Measurements from ENCODE around the gene GLDN. TPM values are rescaled to one million over a fixed set of nuclear protein-coding genes. Genes with fewer than 3 reads are reported as not detected.

GLDN gene
- total and polyA plus RNA-seq, 2 experiments from 2014 or later = 0.32 to 1.2 TPM

GRCh38 chr15:51369451-51369761, 28.0 kb downstream of the GLDN start (continued):
- TF ChIP-seq ZNF462 (CRISPR knock-in tag; IDR thresholded peaks at IDR 0.05) = no peak
- TF ChIP-seq ZNF114 (CRISPR knock-in tag; IDR thresholded peaks at IDR 0.05) = no peak
- TF ChIP-seq JUNB (IDR thresholded peaks at IDR 0.05; ENCODE audit: unreplicated experiment) = no peak
- TF ChIP-seq STAT1 (IDR thresholded peaks at IDR 0.05; ENCODE audit: unreplicated experiment) = no peak

- Histone ChIP-seq H2AFZ (no peak overlapping the region), H3F3A (replicated peaks; ENCODE audit: low read depth) (no peaks in the 10 kb centered on the region), H3K27ac (ENCODE audit: low read depth) (no peak overlapping the region), H3K4me1 (ENCODE audit: insufficient read depth) (no peaks in the 10 kb centered on the region), H3K79me2 (replicated peaks; ENCODE audit: insufficient read depth) (no peaks in the 10 kb centered on the region), H3K9me2 (ENCODE audit: insufficient read depth) (no peaks in the 10 kb centered on the region), H4K20me1 (replicated peaks; ENCODE audit: insufficient read depth) (no peaks in the 10 kb centered on the region), H3K27me3 (ENCODE audit: insufficient read depth) (no peaks in the 10 kb centered on the region), H3K4me2 (no peak overlapping the region), H3K36me3 (ENCODE audit: insufficient read depth) (no peaks in the 10 kb centered on the region), H3K4me3 (no peak overlapping the region)
- peaks cover 5% of the 10 kb centered on the region; the same call in 1 of the 3 replicates for H3K4me1 Mint-ChIP-seq
- no peaks in the 10 kb centered on the region for H3K27me3 Mint-ChIP-seq (ENCODE audit: insufficient read depth, low read depth, poor library complexity)
- no peaks in the 10 kb centered on the region for H3K9me3 Mint-ChIP-seq
- H3K36me3 Mint-ChIP-seq (ENCODE audit: low read depth) = no peaks in the 10 kb centered on the region
- no peak overlapping the region for H3K4me3 Mint-ChIP-seq
- no peak for ATAC-seq
- no peak for DNase-seq (ENCODE audit: low spot score)
- no peak overlapping the region for H3K27ac Mint-ChIP-seq
- no peak for TF ChIP-seq POLR2AphosphoS5 (IDR thresholded peaks at IDR 0.05; ENCODE audit: low read depth)
- TF ChIP-seq ZNF114 (CRISPR knock-in tag; IDR thresholded peaks at IDR 0.05) = no peak
- no peak for TF ChIP-seq ZNF331 (CRISPR knock-in tag; IDR thresholded peaks at IDR 0.05; ENCODE audit: low read depth)
- TF ChIP-seq ETS1 (IDR thresholded peaks at IDR 0.05) = no peak
- no peak for TF ChIP-seq ZNF462 (CRISPR knock-in tag; IDR thresholded peaks at IDR 0.05)
Measured at GRCh38 chr15:51371266-51371665, 29.8 kb downstream of the GLDN start.

Data from GM23338 (cell line).